ENCODE data around the gene BANP. TPM values are rescaled to one million over a fixed set of nuclear protein-coding genes. Genes with fewer than 3 reads are reported as not detected.
"Not testable (repeated sequence)": the region's sequence is repeated elsewhere in the genome, so short reads cannot be mapped to it uniquely, and the experiment has no call there.

Gene BANP
- total and polyA plus RNA-seq, 3 donors from 2014 or later, result 25.3 to 60.2 (median 55.9) TPM

DNA sequence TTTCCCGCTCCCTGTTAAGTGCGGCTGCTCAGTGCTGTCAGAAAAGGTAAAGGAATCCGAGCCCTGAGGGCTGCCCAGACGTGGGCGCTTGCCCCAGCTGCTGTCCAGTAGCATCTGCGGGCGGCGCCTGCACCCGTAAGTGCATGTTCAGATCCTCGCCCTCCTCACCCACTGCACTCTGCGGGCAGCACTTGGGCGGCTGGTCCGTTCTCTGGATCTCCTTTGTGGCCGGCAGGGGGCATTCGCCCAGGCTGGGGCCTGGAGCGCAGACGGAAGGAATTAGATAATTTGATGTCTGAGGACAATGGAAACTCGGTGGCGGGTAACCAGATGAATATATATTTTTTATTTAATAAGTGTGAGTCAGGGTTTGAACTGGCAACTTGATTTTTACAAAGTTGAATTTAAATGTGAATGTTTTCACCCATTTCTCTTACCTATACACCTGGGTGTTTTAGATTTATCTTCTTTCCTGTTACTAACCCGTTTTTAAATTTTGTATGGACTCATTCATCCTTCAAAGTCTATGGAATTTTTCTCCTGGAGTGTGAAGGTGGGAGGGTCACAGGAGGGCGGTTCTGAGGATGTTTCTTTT is 73.4 kb downstream of the BANP start:
- H3K4me3 ChIP-seq; H3K27me3 ChIP-seq; H3K36me3 ChIP-seq (ENCODE audit: low read depth, missing control alignments); intact Hi-C loops (cut with DNase I; ENCODE audit: low total_unique reads); H3K27ac ChIP-seq; H3K9me3 ChIP-seq; H3K4me1 ChIP-seq: not testable (repeated sequence)
- TF ChIP-seq, protein P1, sequence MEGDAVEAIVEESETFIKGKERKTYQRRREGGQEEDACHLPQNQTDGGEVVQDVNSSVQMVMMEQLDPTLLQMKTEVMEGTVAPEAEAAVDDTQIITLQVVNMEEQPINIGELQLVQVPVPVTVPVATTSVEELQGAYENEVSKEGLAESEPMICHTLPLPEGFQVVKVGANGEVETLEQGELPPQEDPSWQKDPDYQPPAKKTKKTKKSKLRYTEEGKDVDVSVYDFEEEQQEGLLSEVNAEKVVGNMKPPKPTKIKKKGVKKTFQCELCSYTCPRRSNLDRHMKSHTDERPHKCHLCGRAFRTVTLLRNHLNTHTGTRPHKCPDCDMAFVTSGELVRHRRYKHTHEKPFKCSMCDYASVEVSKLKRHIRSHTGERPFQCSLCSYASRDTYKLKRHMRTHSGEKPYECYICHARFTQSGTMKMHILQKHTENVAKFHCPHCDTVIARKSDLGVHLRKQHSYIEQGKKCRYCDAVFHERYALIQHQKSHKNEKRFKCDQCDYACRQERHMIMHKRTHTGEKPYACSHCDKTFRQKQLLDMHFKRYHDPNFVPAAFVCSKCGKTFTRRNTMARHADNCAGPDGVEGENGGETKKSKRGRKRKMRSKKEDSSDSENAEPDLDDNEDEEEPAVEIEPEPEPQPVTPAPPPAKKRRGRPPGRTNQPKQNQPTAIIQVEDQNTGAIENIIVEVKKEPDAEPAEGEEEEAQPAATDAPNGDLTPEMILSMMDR (IDR thresholded peaks at IDR 0.05), result peak; percentile 7 to 43 (median 27)
- DNase-seq, result peak; percentile 35
- WGBS, 2 donors, result 82 to 86% methylated on average over 21 of the region's 21 CpGs

DNA sequence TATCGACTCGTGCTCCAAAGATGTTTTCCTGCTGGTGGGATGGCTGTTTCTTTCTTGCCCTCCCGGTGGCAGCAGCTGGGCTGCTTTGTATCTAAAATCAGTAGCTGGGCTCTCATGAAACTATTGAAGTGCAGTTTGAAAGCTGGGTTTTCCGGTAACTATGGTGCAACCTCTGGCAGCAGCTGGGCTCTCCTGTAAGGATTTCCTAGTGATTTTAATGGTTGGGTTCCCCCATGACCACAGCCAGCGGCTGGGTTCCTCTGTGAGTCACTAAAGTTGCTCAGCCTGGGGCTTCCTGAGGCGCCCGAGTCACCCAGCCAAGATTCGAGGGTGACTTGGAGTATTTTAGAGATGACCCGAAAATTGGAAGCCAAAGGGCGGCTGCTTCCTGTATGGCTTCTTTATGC is 73.9 kb downstream of the BANP start:
- WGBS, 2 donors, result 67 to 70% methylated on average over 10 of the region's 10 CpGs
- intact Hi-C loops (cut with DNase I; ENCODE audit: low total_unique reads), result not testable (repeated sequence)

DNA sequence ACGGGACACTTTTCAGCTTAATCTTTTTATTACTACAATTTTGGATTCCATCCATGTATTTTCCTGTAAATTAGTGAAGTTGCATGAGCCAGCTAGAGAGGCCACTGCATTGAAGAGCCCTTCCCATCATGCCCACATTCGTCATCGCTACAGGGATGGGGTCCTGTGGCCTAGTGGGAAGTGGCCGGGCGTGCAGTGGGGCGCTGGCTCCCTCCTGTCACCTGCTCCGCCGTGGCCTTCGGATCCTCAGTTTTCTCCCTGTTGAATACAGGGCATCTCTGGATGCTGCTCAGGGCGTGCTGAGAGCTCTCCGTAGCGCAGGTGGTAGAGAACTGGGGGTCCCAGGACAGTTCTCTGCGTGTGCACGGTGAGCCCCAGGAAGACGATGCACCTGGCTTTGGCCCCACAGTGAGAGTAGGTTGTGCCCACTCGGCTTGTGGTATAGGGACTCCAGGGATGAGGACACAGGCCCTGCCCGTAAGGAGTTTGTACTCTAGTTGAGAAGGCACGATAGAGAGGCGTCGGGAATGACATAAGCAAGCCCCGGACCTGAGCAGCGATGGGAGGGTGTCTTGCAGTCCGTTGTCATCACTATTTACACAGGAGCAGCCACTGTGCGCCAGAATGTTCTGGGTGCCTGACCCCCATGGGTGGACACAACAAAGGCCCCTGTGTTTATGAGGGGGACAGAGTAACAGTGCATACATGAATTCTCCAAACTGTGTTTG is 74.8 kb downstream of the BANP start:
- intact Hi-C loops (cut with DNase I; ENCODE audit: low total_unique reads); H3K27me3 ChIP-seq; H3K9me3 ChIP-seq; H3K27ac ChIP-seq; DNase-seq; H3K4me3 ChIP-seq; H3K4me1 ChIP-seq; H3K36me3 ChIP-seq (ENCODE audit: low read depth, missing control alignments): not testable (repeated sequence)
- WGBS, 2 donors, result 95% methylated on average over 14 to 24 of the region's 24 CpGs

More for the DNA sequence above, 73.9 kb downstream of the BANP start:
- H3K36me3 ChIP-seq (ENCODE audit: low read depth, missing control alignments); H3K4me3 ChIP-seq; H3K27me3 ChIP-seq; H3K27ac ChIP-seq; DNase-seq; H3K4me1 ChIP-seq; H3K9me3 ChIP-seq: not testable (repeated sequence)

DNA sequence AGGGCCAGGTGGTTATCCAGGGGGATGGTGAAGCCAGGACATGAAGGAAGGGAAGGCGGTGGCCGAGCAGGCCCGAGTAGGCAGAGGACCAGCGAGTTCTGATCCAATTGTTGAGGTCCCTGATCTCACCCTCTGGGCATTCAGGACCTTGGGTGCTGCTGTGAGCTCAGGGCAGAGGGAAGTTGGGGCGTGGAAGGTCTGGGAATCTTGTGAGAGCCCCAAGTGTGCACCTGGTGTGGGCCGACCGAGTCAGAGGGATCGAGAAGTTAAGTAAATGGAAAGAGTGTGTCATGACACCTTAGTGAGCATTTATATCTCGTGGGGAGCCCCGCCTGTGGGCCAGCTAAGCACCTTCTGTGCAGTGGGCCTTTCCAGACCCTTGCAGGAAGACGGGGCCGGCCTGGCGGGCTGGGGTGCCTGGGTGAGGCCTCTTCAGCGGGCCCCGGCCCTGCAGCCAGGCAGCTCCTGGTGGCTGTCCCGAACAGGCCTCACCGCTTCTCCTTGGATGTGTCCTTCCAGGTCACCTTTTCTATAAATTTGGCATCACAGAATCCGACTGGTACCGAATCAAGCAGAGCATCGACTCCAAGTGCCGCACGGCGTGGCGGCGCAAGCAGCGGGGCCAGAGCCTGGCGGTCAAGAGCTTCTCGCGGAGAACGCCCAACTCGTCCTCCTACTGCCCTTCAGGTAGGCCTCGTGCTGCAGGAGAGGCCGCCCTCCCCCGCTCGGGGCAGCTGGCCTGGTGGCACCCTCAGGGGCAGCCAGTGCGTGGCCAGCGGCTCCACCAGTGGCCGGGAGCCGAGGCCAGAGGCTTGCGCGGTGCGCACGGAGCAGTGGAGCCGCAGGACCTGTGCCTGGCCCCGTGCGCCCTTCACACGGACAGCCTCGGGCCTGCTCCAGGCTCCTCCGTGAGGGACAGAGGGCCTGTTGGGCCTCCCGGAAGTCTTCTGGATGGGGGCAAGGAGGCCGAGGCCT is 76.0 kb downstream of the BANP start:
- 89 to 94% methylated on average over 40 to 51 of the region's 51 CpGs for WGBS, 2 donors
- no peak for DNase-seq
- Histone ChIP-seq H3K27me3 (no peaks in the 10 kb centered on the region), H3K4me1 (no peaks in the 10 kb centered on the region), H3K4me3 (no peak overlapping the region), H3K9me3 (no peaks in the 10 kb centered on the region), H3K36me3 (ENCODE audit: low read depth, missing control alignments) (no peaks in the 10 kb centered on the region), H3K27ac (no peak overlapping the region)
- intact Hi-C loops (cut with DNase I; ENCODE audit: low total_unique reads), result no loop called here
- TF ChIP-seq, protein P1 (IDR thresholded peaks at IDR 0.05), result no peak
- no peak for TF ChIP-seq POLR2A (IDR thresholded peaks at IDR 0.05)

DNA sequence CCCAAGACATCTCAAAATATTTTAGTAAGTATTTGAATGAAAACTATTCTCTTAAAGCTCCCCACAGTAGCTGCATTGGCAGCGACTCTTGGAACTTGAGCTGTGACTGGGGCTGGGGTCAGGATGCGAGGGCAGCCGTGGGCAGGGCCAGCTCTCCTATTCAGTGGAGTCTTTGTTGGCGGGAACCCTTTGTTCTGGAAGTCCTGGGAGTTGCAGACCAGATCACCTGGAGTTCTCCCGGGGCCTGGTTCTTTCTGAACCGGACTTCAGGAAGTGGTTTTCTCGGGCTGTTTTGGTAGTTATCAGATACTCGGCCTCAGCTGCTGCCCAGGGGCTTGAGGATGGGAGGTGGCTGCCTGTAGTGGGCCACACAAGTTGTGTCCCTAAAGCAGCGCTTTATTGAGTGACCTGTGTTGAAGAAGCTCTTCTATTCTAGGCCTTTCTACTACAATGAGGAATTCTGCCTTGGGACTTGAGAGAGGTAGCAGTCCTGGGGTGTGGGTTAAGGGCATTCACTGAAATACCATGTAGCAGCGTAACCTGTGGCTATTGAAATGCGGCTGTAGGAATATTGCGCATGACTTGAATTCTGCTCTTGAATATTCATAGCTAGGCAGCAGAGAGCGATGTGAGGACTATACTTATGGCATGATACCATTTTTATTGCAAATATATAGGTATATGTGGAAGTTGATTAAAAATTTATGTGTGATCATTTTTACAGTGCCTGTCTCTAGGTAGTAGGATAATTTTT is 77.1 kb downstream of the BANP start:
- H3K27ac ChIP-seq; H3K36me3 ChIP-seq (ENCODE audit: low read depth, missing control alignments); intact Hi-C loops (cut with DNase I; ENCODE audit: low total_unique reads); H3K4me1 ChIP-seq; H3K4me3 ChIP-seq; H3K27me3 ChIP-seq; H3K9me3 ChIP-seq; DNase-seq: not testable (repeated sequence)
- WGBS, 2 donors, result 91% methylated on average over 13 of the region's 13 CpGs
